IPS DF 6.9 (cell line): ENCODE data around the gene NEB.
"Not testable (repeated sequence)": the region's sequence is repeated elsewhere in the genome, so short reads cannot be mapped to it uniquely, and the experiment has no call there.

Source experiments
- DNase-seq: peaks from one replicate; pipeline ENCODE4 v3.0.0-alpha.2; 2013; ENCODE audit warnings: low read depth, low spot score
- H3K27ac ChIP-seq: one replicate; pipeline ENCODE4 v1.5.1; 2013; ENCODE audit warnings: low read length, control low read depth
- H3K27me3 ChIP-seq: 2 replicates; pipeline ENCODE4 v1.6.1; 2013; ENCODE audit warnings: mild to moderate bottlenecking, low read length; ENCODE audit not compliant: control insufficient read depth, insufficient read depth
- H3K36me3 ChIP-seq: 2 replicates; pipeline ENCODE4 v1.6.1; 2013; ENCODE audit warnings: low read length; ENCODE audit not compliant: control insufficient read depth, insufficient read depth
- H3K4me1 ChIP-seq: 2 replicates; pipeline ENCODE4 v1.6.1; 2013; ENCODE audit warnings: low read length; ENCODE audit not compliant: control insufficient read depth, insufficient read depth
- H3K4me3 ChIP-seq: 2 replicates; pipeline ENCODE4 v1.5.1; 2013; ENCODE audit warnings: mild to moderate bottlenecking, low read length
- H3K9me3 ChIP-seq: 2 replicates; pipeline ENCODE4 v1.6.1; 2013; ENCODE audit warnings: low read length, inconsistent platforms; ENCODE audit not compliant: control insufficient read depth, insufficient read depth
- WGBS: extraction: QIAGEN DNeasy Blood & Tissue Kit; methylation state at CpG from one replicate; pipeline ENCODE4 v1.1.7; 2013; ENCODE audit warnings: mixed read lengths, missing lambda C conversion rate; ENCODE audit not compliant: insufficient read length, insufficient coverage; 5-methylcytosine and 5-hydroxymethylcytosine counted together

The NEB gene

GRCh38 chr2:151616760-151617339, 117.4 kb downstream of the NEB start:
- Histone ChIP-seq H3K36me3 (no peaks in the 10 kb centered on the region; the same call in 1 of the 2 replicates), H3K27ac (no peak overlapping the region), H3K9me3 (no peaks in the 10 kb centered on the region), H3K27me3 (no peaks in the 10 kb centered on the region), H3K4me3 (no peak overlapping the region), H3K4me1 (no peaks in the 10 kb centered on the region)
- DNase-seq, result no peak
- no CpG with 5 or more reads among the region's 2 CpGs for WGBS

- Histone ChIP-seq H3K27me3 (no peaks in the 10 kb centered on the region), H3K27ac (no peak overlapping the region), H3K4me1 (no peaks in the 10 kb centered on the region), H3K4me3 (no peak overlapping the region), H3K36me3 (no peaks in the 10 kb centered on the region; the same call in 1 of the 2 replicates), H3K9me3 (no peaks in the 10 kb centered on the region)
- DNase-seq, result no peak
- no CpG with 5 or more reads among the region's 3 CpGs for WGBS
These were observed 119.5 kb downstream of the NEB start for GRCh38 chr2:151614606-151615306.

- Histone ChIP-seq H3K4me1 (no peaks in the 10 kb centered on the region), H3K36me3 (no peaks in the 10 kb centered on the region; the same call in 1 of the 2 replicates), H3K9me3 (no peaks in the 10 kb centered on the region), H3K27ac (no peak overlapping the region), H3K4me3 (no peak overlapping the region), H3K27me3 (no peaks in the 10 kb centered on the region)
- no CpG with 5 or more reads among the region's 5 CpGs for WGBS
- no peak for DNase-seq
These were observed 120.1 kb downstream of the NEB start for GRCh38 chr2:151614159-151614558.

GRCh38 chr2:151611351-151611750, 122.9 kb downstream of the NEB start:
- H3K36me3 ChIP-seq, result no peaks in the 10 kb centered on the region; the same call in 1 of the 2 replicates

GRCh38 chr2:151610310-151610709, 124.0 kb downstream of the NEB start:
- Histone ChIP-seq H3K36me3 (no peaks in the 10 kb centered on the region; the same call in 1 of the 2 replicates), H3K27ac (no peak overlapping the region), H3K4me1 (no peaks in the 10 kb centered on the region), H3K27me3 (no peaks in the 10 kb centered on the region), H3K9me3 (no peaks in the 10 kb centered on the region), H3K4me3 (no peak overlapping the region)
- DNase-seq, result no peak
- WGBS, result no CpG with 5 or more reads among the region's 4 CpGs

More at GRCh38 chr2:151611351-151611750, 122.9 kb downstream of the NEB start:
- Histone ChIP-seq H3K27ac (no peak overlapping the region), H3K4me1 (no peaks in the 10 kb centered on the region), H3K27me3 (no peaks in the 10 kb centered on the region), H3K4me3 (no peak overlapping the region), H3K9me3 (no peaks in the 10 kb centered on the region)
- DNase-seq, result no peak
- WGBS, result no CpG with 5 or more reads among the region's 1 CpG

GRCh38 chr2:151609705-151610104, 124.6 kb downstream of the NEB start:
- Histone ChIP-seq H3K4me1 (no peaks in the 10 kb centered on the region), H3K27ac (no peak overlapping the region), H3K27me3 (no peaks in the 10 kb centered on the region), H3K9me3 (no peaks in the 10 kb centered on the region), H3K36me3 (no peaks in the 10 kb centered on the region), H3K4me3 (no peak overlapping the region)
- no CpG with 5 or more reads among the region's 4 CpGs for WGBS
- DNase-seq, result no peak

GRCh38 chr2:151607459-151608424, 126.5 kb downstream of the NEB start:
- not testable (repeated sequence) for H3K4me1 ChIP-seq, H3K36me3 ChIP-seq, H3K9me3 ChIP-seq, DNase-seq, H3K4me3 ChIP-seq, H3K27ac ChIP-seq, H3K27me3 ChIP-seq
- no CpG with 5 or more reads among the region's 6 CpGs for WGBS

GRCh38 chr2:151603530-151603929, 130.7 kb downstream of the NEB start:
- not testable (repeated sequence) for H3K36me3 ChIP-seq, H3K27ac ChIP-seq, H3K9me3 ChIP-seq, H3K4me1 ChIP-seq, H3K4me3 ChIP-seq, H3K27me3 ChIP-seq, DNase-seq
- no CpG with 5 or more reads among the region's 2 CpGs for WGBS

GRCh38 chr2:151602402-151602801, 131.9 kb downstream of the NEB start:
- not testable (repeated sequence) for H3K4me3 ChIP-seq, DNase-seq, H3K36me3 ChIP-seq, H3K9me3 ChIP-seq, H3K27ac ChIP-seq, H3K27me3 ChIP-seq, H3K4me1 ChIP-seq
- WGBS, result no CpG with 5 or more reads among the region's 5 CpGs

- not testable (repeated sequence) for H3K4me1 ChIP-seq, DNase-seq, H3K4me3 ChIP-seq, H3K27ac ChIP-seq, H3K36me3 ChIP-seq, H3K27me3 ChIP-seq, H3K9me3 ChIP-seq
- WGBS, result no CpG with 5 or more reads among the region's 4 CpGs
These were observed 132.5 kb downstream of the NEB start for GRCh38 chr2:151601803-151602202.
